Activated T-cell treated with anti-CD3 and anti-CD28 coated beads, Interleukin-2, amount 50 U/mL, for 1 hour (primary cell): ENCODE data around the gene PDGFB.
"Not testable (repeated sequence)": the region's sequence is repeated elsewhere in the genome, so short reads cannot be mapped to it uniquely, and the experiment has no call there.

Experiments
- DNase-seq: peaks from one replicate; pipeline ENCODE4 v3.0.0-alpha.2; 2020

PDGFB gene

GRCh38 chr22:39223091-39223710, 21.6 kb downstream of the PDGFB start:
- DNase-seq = no peak

GRCh38 chr22:39221999-39222686, 22.6 kb downstream of the PDGFB start:
- DNase-seq = no peak

- DNase-seq = no peak
These were observed 23.6 kb downstream of the PDGFB start for GRCh38 chr22:39220890-39221850.

GRCh38 chr22:39220450-39220849, 24.3 kb downstream of the PDGFB start:
- DNase-seq = no peak

GRCh38 chr22:39219071-39220039, 25.4 kb downstream of the PDGFB start:
- DNase-seq = no peak

GRCh38 chr22:39218432-39218831, 26.4 kb downstream of the PDGFB start:
- not testable (repeated sequence) for DNase-seq

- no peak for DNase-seq
These were observed 28.7 kb downstream of the PDGFB start for GRCh38 chr22:39216143-39216490.

- peak; percentile 43 for DNase-seq
These were observed 29.2 kb downstream of the PDGFB start for GRCh38 chr22:39215426-39216142.

GRCh38 chr22:39215070-39215396, 29.7 kb downstream of the PDGFB start:
- no peak for DNase-seq

GRCh38 chr22:39214383-39215069, 30.3 kb downstream of the PDGFB start:
- DNase-seq = no peak

GRCh38 chr22:39214006-39214382, 30.8 kb downstream of the PDGFB start:
- no peak for DNase-seq

GRCh38 chr22:39212721-39213376, 31.9 kb downstream of the PDGFB start:
- no peak for DNase-seq

- DNase-seq = no peak
These were observed 35.0 kb downstream of the PDGFB start for GRCh38 chr22:39209756-39210155.

GRCh38 chr22:39208013-39208680, 36.6 kb downstream of the PDGFB start:
- DNase-seq = no peak

GRCh38 chr22:39207141-39208012, 37.4 kb downstream of the PDGFB start:
- DNase-seq = no peak

GRCh38 chr22:39206491-39206890, 38.3 kb downstream of the PDGFB start:
- no peak for DNase-seq

GRCh38 chr22:39205344-39206021, 39.3 kb downstream of the PDGFB start:
- peak; percentile 49 for DNase-seq

- DNase-seq = no peak
These were observed 40.6 kb downstream of the PDGFB start for GRCh38 chr22:39204216-39204615.

GRCh38 chr22:39197578-39197977, 47.2 kb downstream of the PDGFB start:
- DNase-seq = no peak
